ENCODE results near the gene ZDHHC9. TPM values are rescaled to one million over a fixed set of nuclear protein-coding genes. Genes with fewer than 3 reads are reported as not detected.

Gene ZDHHC9
- total RNA-seq, 3 donors from 2014 or later, result 21.8 to 36.2 (median 34.4) TPM

- TF ChIP-seq POLR2A (IDR thresholded peaks at IDR 0.05) (no peak), CTCF (IDR thresholded peaks at IDR 0.05) (no peak), POLR2AphosphoS5 (IDR thresholded peaks at IDR 0.05) (no peak)
- intact Hi-C loops (cut with DNase I; ENCODE audit: low total_unique reads), result no loop called here
- no peaks in the 10 kb centered on the region for H3K9me3 ChIP-seq
- DNase-seq (ENCODE audit: low spot score in 2 of 2), result no peak
- H3K4me3 ChIP-seq, result peak overlapping the region in 2 of 3 donors; percentile 15 to 39
- no peaks in the 10 kb centered on the region for H3K36me3 ChIP-seq
- H3K27me3 ChIP-seq, result peaks cover 0 to 19% of the 10 kb centered on the region in 2 donors
- no peak overlapping the region for H3K27ac ChIP-seq
- no peaks in the 10 kb centered on the region for H3K4me1 ChIP-seq
Measured at GRCh38 chrX:129840344-129840743, 3.3 kb downstream of the ZDHHC9 start.

- intact Hi-C loops (cut with DNase I; ENCODE audit: low total_unique reads), result no loop called here
- H3K36me3 ChIP-seq, result no peaks in the 10 kb centered on the region
Measured at GRCh38 chrX:129836827-129837226, 6.9 kb downstream of the ZDHHC9 start.

GRCh38 chrX:129833153-129833990 lies 10.3 kb downstream of the ZDHHC9 start:
- H3K36me3 ChIP-seq, result no peaks in the 10 kb centered on the region
- H3K27ac ChIP-seq, result no peak overlapping the region
- TF ChIP-seq POLR2AphosphoS5 (IDR thresholded peaks at IDR 0.05), result no peak
- no peak for TF ChIP-seq POLR2A (IDR thresholded peaks at IDR 0.05)
- no peak for TF ChIP-seq CTCF (IDR thresholded peaks at IDR 0.05)
- intact Hi-C loops (cut with DNase I; ENCODE audit: low total_unique reads), result no loop called here
- DNase-seq (ENCODE audit: low spot score in 2 of 2), result no peak
- H3K4me3 ChIP-seq, result no peak overlapping the region
- H3K4me1 ChIP-seq, result no peaks in the 10 kb centered on the region
- no peaks in the 10 kb centered on the region for H3K9me3 ChIP-seq
- H3K27me3 ChIP-seq, result peaks cover 0 to 15% of the 10 kb centered on the region in 2 donors

More at GRCh38 chrX:129836827-129837226, 6.9 kb downstream of the ZDHHC9 start:
- Histone ChIP-seq H3K27ac (no peak overlapping the region), H3K4me1 (no peaks in the 10 kb centered on the region), H3K9me3 (no peaks in the 10 kb centered on the region), H3K4me3 (no peak overlapping the region), H3K27me3 (peaks cover 0 to 16% of the 10 kb centered on the region in 2 donors)
- no peak for DNase-seq (ENCODE audit: low spot score in 2 of 2)
- TF ChIP-seq POLR2AphosphoS5 (IDR thresholded peaks at IDR 0.05), result no peak
- TF ChIP-seq CTCF (IDR thresholded peaks at IDR 0.05), result no peak
- no peak for TF ChIP-seq POLR2A (IDR thresholded peaks at IDR 0.05)

GRCh38 chrX:129831091-129831885 lies 12.4 kb downstream of the ZDHHC9 start:
- intact Hi-C loops (cut with DNase I; ENCODE audit: low total_unique reads), result no loop called here
- Histone ChIP-seq H3K27me3 (peaks cover 0 to 16% of the 10 kb centered on the region in 2 donors), H3K9me3 (no peaks in the 10 kb centered on the region), H3K36me3 (no peaks in the 10 kb centered on the region), H3K4me1 (no peaks in the 10 kb centered on the region), H3K4me3 (no peak overlapping the region), H3K27ac (no peak overlapping the region)
- TF ChIP-seq POLR2A (IDR thresholded peaks at IDR 0.05), result no peak
- TF ChIP-seq POLR2AphosphoS5 (IDR thresholded peaks at IDR 0.05), result no peak
- no peak for DNase-seq (ENCODE audit: low spot score in 2 of 2)

- Histone ChIP-seq H3K27ac (no peak overlapping the region), H3K27me3 (peaks cover 0 to 16% of the 10 kb centered on the region in 2 donors), H3K9me3 (no peaks in the 10 kb centered on the region), H3K4me3 (no peak overlapping the region), H3K36me3 (no peaks in the 10 kb centered on the region), H3K4me1 (no peaks in the 10 kb centered on the region)
- intact Hi-C loops (cut with DNase I; ENCODE audit: low total_unique reads), result no loop called here
- DNase-seq (ENCODE audit: low spot score in 2 of 2), result no peak
- no peak for TF ChIP-seq CTCF (IDR thresholded peaks at IDR 0.05)
- TF ChIP-seq POLR2AphosphoS5 (IDR thresholded peaks at IDR 0.05), result no peak
- no peak for TF ChIP-seq POLR2A (IDR thresholded peaks at IDR 0.05)
Measured at GRCh38 chrX:129830494-129830893, 13.2 kb downstream of the ZDHHC9 start.
